Smooth muscle cell of the brain vasculature (primary cell): ENCODE results near the gene TMEM273.

Experiments
- DNase-seq: peaks from one replicate; pipeline ENCODE4 v3.0.0-alpha.2; 2012; ENCODE audit warnings: low read depth, low spot score

The TMEM273 gene

GRCh38 chr10:49176310-49177268, 11.6 kb downstream of the TMEM273 start:
- no peak for DNase-seq

- no peak for DNase-seq
These were observed 12.4 kb downstream of the TMEM273 start for GRCh38 chr10:49175587-49176309.

- no peak for DNase-seq
These were observed 13.2 kb downstream of the TMEM273 start for GRCh38 chr10:49174926-49175500.

- no peak for DNase-seq
These were observed 13.8 kb downstream of the TMEM273 start for GRCh38 chr10:49174261-49174925.

GRCh38 chr10:49173853-49174252, 14.3 kb downstream of the TMEM273 start:
- DNase-seq, result no peak

- DNase-seq, result no peak
These were observed 14.9 kb downstream of the TMEM273 start for GRCh38 chr10:49173201-49173772.

- no peak for DNase-seq
These were observed 15.4 kb downstream of the TMEM273 start for GRCh38 chr10:49172777-49173132.

GRCh38 chr10:49172061-49172776, 16.0 kb downstream of the TMEM273 start:
- no peak for DNase-seq

- DNase-seq, result no peak
These were observed 16.7 kb downstream of the TMEM273 start for GRCh38 chr10:49171326-49172060.

- DNase-seq, result no peak
These were observed 17.4 kb downstream of the TMEM273 start for GRCh38 chr10:49170632-49171325.

- no peak for DNase-seq
These were observed 18.4 kb downstream of the TMEM273 start for GRCh38 chr10:49169776-49170175.

GRCh38 chr10:49168831-49169500, 19.2 kb downstream of the TMEM273 start:
- no peak for DNase-seq

- no peak for DNase-seq
These were observed 20.0 kb downstream of the TMEM273 start for GRCh38 chr10:49168171-49168540.

GRCh38 chr10:49167425-49168170, 20.6 kb downstream of the TMEM273 start:
- no peak for DNase-seq

GRCh38 chr10:49166484-49167400, 21.4 kb downstream of the TMEM273 start:
- DNase-seq, result no peak

GRCh38 chr10:49165821-49166483, 22.2 kb downstream of the TMEM273 start:
- DNase-seq, result no peak

- no peak for DNase-seq
These were observed 22.9 kb downstream of the TMEM273 start for GRCh38 chr10:49165259-49165658.
